GM19035 (cell line): Measurements from ENCODE around the gene CCDC81.
"Not testable (repeated sequence)": the region's sequence is repeated elsewhere in the genome, so short reads cannot be mapped to it uniquely, and the experiment has no call there.

ENCODE experiments used
- ATAC-seq: cut with Tn5 transposase; IDR thresholded peaks from one replicate; pipeline ENCODE4 v1.9.1; 2021; ENCODE audit not compliant: unreplicated experiment

Gene CCDC81

DNA sequence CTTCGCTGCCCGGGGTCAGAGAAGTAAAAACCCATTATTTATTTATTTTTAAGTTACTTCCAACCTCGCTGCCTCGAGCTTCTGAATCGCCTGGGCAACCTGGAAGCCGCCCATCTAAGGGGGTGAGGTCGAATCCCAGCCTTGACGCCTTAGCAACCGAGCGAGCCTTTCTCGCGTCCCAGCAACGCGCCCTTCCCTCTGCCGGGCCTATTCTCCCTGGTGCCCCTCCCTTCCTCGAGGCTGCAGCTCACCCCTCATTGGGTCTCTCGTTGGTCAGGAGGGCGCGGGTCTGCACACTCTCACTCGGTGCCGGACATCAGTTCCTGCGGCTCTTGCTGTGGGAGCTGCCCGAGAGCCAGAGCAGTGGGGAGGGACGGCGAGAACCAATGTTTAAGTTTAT is at the start of gene CCDC81:
Gene CCDC81 (plus strand): TSS at position 302 of the 400 bp plus-strand sequence. CDS start 277 bp downstream, outside the sequence.
- no peak for ATAC-seq

GRCh38 chr11:86335131-86335767 is 39.4 kb upstream of the CCDC81 start:
- ATAC-seq: no peak

DNA sequence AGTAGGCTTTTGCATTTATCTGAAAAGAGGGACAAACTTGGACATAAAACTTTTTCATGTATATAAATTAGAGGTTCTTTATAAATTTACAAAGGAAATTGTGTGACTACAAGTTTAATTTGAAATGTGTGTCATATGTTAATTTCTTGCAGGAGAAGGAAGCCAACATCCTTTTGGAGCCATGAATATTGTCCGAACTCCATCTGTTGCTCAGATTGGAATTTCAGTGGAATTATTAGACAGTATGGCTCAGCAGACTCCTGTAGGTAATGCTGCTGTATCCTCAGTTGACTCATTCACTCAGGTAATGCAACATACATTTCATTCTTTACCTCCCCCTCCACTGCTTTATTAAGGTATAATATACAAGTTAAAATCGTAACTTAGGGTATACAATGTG is 37.5 kb upstream of the CCDC81 start:
- ATAC-seq: no peak

GRCh38 chr11:86341382-86341781 is 33.3 kb upstream of the CCDC81 start:
- no peak for ATAC-seq

- ATAC-seq: no peak
Observed at GRCh38 chr11:86346513-86346912, 28.2 kb upstream of the CCDC81 start.

DNA sequence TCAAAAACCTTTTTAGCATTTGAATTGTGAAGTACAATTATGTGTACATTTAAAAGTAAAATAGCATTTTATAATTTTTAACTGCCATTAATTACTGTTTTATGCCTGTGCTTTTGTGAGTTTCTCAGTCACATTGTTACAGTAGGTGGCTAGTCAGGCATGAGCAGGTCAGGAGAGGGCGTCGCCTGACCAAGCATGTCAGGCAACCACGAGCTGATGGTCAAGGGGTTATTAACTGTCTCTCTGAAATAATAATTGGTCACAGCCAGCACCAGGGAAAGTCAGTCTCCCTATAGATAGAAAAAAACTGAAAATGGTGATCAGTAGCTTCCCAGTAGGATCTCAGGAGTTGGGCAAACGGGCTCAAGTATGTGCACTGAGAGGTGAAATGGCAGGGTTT is 19.4 kb upstream of the CCDC81 start:
- ATAC-seq: no peak

- ATAC-seq: not testable (repeated sequence)
Observed at GRCh38 chr11:86357412-86357811, 17.3 kb upstream of the CCDC81 start.

GRCh38 chr11:86358720-86359119 is 16.0 kb upstream of the CCDC81 start:
- ATAC-seq: no peak

- no peak for ATAC-seq
Observed at GRCh38 chr11:86360775-86361395, 13.8 kb upstream of the CCDC81 start.

GRCh38 chr11:86363424-86363823 is 11.3 kb upstream of the CCDC81 start:
- ATAC-seq: no peak

GRCh38 chr11:86365546-86365945 is 9.1 kb upstream of the CCDC81 start:
- ATAC-seq: no peak

GRCh38 chr11:86369668-86370067 is 5.0 kb upstream of the CCDC81 start:
- no peak for ATAC-seq

GRCh38 chr11:86370171-86370570 is 4.5 kb upstream of the CCDC81 start:
- ATAC-seq: no peak

DNA sequence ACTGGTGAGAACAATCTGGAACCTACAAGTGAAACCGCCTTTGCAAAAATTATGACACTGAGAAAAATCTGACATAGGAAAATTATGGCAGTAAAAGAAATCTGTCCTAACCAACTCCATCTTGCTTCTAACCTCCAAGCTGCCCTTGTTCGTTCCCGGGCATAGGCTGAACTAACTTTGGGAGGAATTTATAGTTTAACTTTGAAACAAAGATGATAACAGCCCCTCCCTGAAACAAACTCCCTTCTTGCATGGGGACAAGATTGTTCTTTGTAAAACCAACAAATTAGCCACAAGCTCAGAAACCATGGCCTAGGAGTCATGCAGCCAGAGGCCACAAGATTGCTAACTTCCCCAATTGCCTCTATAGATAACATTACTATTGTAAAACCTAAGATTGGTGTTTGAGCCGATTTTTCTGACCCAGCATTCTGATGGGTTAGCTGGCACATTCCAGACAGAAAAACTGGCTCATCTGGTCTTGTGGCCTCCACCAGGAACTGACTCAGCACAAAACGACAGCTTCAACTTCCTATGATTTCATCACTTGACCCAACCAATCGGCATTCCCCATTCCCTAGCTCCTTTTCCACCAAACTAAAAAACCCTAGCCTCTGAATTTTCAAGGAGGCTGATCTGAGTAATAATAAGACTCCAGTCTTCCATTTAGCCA is 3.6 kb upstream of the CCDC81 start:
- ATAC-seq: no peak

GRCh38 chr11:86372041-86372440 is 2.6 kb upstream of the CCDC81 start:
- ATAC-seq: no peak

DNA sequence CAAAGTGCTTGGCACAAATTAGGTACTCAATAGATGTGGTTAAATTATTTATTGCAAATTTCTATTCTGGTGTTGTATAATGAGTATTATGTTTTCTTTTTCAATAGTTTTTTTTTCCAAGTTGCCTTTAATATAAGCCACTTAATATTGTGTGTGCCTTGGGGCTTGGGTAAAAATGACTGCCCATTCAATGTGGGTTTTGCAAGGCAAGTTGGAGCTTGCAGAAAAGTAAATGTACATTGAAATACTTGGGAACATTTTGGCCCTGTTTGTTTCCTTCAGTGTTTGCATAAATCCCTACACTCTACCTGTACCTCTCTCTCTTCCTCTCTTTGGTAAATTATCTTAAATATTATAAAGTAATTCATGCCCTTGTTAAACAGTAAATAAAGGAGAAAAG is 2.1 kb upstream of the CCDC81 start:
- no peak for ATAC-seq

- no peak for ATAC-seq
Observed at GRCh38 chr11:86374069-86374468, 618 bp upstream of the CCDC81 start.

GRCh38 chr11:86377972-86378371 is 3.3 kb downstream of the CCDC81 start:
- ATAC-seq: no peak

DNA sequence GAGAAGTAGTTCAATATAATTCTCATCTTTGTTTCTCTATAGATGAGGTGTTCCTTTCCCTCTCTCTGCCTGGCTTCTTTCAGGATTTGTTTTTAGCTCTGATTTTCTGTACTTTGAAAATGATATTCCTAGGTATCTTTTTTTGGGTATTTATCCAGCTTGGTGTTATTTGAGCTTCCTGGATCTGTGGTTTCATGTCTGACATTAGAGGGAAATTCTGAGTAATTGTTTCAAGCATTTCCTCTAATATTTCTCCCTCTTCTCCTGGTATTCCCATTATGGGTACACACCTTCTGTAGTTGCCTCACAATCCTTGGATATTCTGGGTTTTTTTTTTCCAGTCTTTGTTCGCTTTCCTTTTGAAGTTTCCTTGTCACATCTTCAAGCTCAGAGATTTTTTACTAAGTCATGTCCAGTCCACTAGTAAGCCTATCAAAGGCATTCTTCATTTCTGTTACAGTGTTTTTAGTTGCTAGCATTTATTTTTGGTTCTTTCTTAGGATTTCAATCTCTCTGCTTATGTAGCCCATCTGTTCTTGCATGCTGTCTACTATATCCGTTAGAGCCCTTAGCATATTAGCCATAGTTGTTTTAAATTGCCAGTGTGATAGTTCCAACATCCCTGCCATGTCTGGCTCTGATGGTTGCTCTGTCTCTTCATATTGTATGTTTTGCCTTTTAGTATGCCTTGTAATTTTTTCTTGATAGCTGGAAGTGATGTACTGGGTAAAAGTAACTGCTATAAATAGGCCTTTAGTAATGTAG is 5.8 kb downstream of the CCDC81 start:
- no peak for ATAC-seq

GRCh38 chr11:86383041-86383955 is 8.6 kb downstream of the CCDC81 start:
- no peak for ATAC-seq

GRCh38 chr11:86386283-86386682 is 11.6 kb downstream of the CCDC81 start:
- ATAC-seq: no peak
